T1000 (cell line): ENCODE results near the gene FCN1.
"Not testable (repeated sequence)": the region's sequence is repeated elsewhere in the genome, so short reads cannot be mapped to it uniquely, and the experiment has no call there.

Experiments used
- DNase-seq: peaks from one replicate; lab custom pipeline; 2025; ENCODE audit warnings: mixed read lengths; lab: John Stamatoyannopoulos, UW

FCN1 gene

GRCh38 chr9:134917431-134918373 is at the start of gene FCN1:
FCN1 (minus strand) TSS chr9:134917912; CDS start chr9:134917871, 41 bp downstream.
- no peak for DNase-seq

- no peak for DNase-seq
Observed at GRCh38 chr9:134966697-134967546, 49.2 kb upstream of the FCN1 start.

GRCh38 chr9:134966270-134966669 is 48.6 kb upstream of the FCN1 start:
- no peak for DNase-seq

GRCh38 chr9:134965851-134966250 is 48.1 kb upstream of the FCN1 start:
- no peak for DNase-seq

GRCh38 chr9:134965411-134965810 is 47.7 kb upstream of the FCN1 start:
- no peak for DNase-seq

GRCh38 chr9:134964271-134965055 is 46.8 kb upstream of the FCN1 start:
- no peak for DNase-seq

GRCh38 chr9:134963546-134963945 is 45.8 kb upstream of the FCN1 start:
- no peak for DNase-seq

- DNase-seq, result no peak
Observed at GRCh38 chr9:134962973-134963364, 45.3 kb upstream of the FCN1 start.

- DNase-seq, result no peak
Observed at GRCh38 chr9:134962065-134962972, 44.6 kb upstream of the FCN1 start.

GRCh38 chr9:134961331-134962064 is 43.8 kb upstream of the FCN1 start:
- no peak for DNase-seq

GRCh38 chr9:134960701-134961181 is 43.0 kb upstream of the FCN1 start:
- no peak for DNase-seq

- DNase-seq, result no peak
Observed at GRCh38 chr9:134959971-134960310, 42.2 kb upstream of the FCN1 start.

- DNase-seq, result no peak
Observed at GRCh38 chr9:134959126-134959970, 41.6 kb upstream of the FCN1 start.

GRCh38 chr9:134957945-134958227 is 40.2 kb upstream of the FCN1 start:
- DNase-seq, result no peak

GRCh38 chr9:134957165-134957944 is 39.6 kb upstream of the FCN1 start:
- DNase-seq, result no peak

- not testable (repeated sequence) for DNase-seq
Observed at GRCh38 chr9:134956387-134956786, 38.7 kb upstream of the FCN1 start.

GRCh38 chr9:134955801-134956200 is 38.1 kb upstream of the FCN1 start:
- DNase-seq, result no peak

- DNase-seq, result no peak
Observed at GRCh38 chr9:134955156-134955555, 37.4 kb upstream of the FCN1 start.

- no peak for DNase-seq
Observed at GRCh38 chr9:134951994-134952393, 34.3 kb upstream of the FCN1 start.
